Activated CD4-positive, CD25-positive, alpha-beta regulatory T cell (primary cell): ENCODE data around the gene ATG7.
"Not testable (repeated sequence)": the region's sequence is repeated elsewhere in the genome, so short reads cannot be mapped to it uniquely, and the experiment has no call there.

Source experiments
- DNase-seq, 4 experiments: peaks; one replicate each; lab custom pipeline; 2025; lab: John Stamatoyannopoulos, UW

ATG7 gene

GRCh38 chr3:11431319-11431718 is 159.1 kb downstream of the ATG7 start:
- DNase-seq, result no peak

- no peak for DNase-seq
Measured at GRCh38 chr3:11434017-11434526, 161.9 kb downstream of the ATG7 start.

DNA sequence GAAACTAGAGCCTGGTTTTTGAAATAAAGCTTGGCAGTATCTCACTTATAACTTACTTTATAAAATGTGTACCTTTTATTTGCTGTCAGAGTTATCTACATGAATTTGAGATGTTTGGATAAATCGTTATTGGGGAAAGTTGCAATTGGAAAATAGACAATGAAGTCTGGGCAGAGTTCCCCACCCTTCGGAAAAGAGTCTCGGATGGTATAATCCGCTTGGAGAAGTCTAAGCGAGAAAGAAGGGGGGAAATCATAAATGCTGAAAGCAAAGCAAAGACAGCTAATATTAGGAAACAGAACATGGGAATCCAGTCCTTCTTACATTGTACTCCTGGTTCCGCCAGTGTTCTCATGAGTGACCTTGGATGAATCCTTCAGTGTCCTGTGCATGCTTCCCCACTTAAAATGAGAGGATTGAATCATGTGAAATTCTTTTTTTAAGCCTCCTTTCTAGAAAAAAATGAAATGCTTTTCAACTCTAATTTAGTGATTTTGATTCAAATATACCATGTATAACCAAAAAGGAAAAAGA is 162.4 kb downstream of the ATG7 start:
- no peak for DNase-seq

DNA sequence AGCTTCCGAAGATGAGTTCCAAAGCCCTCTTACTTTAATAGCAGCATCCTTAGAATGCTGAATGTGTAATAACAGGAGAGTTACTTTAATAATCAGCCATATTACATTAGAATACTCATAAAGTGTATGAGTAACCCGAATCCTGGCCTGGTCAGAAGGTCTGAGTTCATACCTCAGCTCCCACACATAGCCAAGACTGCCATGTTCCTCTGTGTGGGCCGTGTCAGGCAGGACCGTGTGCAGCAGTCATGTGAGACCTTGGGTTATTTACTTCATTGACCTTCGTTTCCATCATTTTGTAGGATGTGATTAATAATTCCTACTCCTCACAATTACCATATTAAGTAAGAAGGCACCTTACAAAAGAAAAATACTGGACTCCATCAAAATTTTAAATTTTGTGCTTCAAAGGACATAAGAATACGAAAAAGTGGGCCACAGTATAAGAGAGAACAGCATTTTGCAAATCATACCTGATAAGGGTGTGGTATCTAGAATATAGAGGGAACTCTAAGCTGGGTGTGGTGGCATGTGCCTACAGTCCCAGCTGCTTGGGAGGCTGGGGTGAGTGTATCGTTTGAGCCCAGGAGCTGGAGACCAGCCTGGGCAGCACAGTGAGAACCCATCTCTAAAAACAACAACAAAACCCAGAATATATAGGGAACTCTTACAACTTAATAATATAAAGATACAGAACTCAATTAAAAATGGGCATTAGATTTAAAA is 163.4 kb downstream of the ATG7 start:
- no peak for DNase-seq

DNA sequence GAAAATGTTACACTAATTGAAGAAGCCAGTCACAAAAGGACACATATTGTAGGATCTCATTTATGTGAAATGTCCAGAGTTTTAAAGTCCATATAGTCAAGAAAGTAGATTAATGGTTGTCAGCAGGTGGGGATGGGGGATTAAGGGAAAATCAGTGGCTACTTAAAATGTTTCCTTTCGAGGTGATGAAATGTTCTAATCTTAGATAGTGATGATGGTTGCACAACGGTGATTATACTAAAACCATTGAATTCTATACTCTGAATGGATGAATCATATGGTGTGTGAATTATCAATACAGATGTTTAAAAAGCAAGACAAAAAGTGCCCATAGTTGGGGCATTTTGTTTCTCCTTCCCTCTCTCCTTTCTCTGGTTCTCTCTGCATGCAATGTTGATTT is 164.6 kb downstream of the ATG7 start:
- no peak for DNase-seq

DNA sequence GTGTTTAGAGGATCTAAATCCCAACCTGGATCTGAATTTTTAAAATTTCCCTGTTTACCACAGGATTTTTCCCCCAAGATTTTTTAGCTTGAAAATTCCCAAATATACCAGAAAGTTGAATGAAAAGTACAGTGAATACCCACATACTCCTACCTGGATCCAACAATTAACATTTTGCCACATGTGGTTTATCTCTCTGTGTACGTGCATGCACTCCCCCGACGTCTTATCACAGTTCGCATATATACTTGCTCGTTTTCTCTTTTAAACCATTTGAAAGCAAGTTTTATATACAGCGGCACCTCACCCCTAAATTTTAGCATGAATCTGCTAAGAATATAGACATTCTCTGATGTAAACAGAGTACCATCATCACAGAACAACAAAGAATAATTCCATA is 165.3 kb downstream of the ATG7 start:
- no peak for DNase-seq

GRCh38 chr3:11438646-11439045 is 166.4 kb downstream of the ATG7 start:
- no peak for DNase-seq

DNA sequence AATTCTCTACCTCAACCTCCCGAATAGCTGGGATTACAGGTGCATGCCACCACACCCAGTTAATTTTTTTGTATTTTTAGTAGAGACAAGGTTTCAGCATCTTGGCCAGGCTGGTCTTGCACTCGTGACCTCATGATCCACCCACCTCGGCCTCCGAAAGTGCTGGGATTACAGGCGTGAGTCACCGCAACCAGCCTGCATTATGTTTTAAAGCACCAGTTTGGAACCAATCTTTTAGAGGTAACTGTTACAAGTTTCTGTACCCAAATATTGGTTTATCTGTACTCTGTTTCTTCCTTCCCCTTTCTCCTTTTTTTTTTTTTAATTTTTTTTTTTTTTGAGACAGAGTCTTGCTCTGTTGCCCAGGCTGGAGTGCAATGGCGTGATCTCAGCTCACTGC is 169.1 kb downstream of the ATG7 start:
- not testable (repeated sequence) for DNase-seq

DNA sequence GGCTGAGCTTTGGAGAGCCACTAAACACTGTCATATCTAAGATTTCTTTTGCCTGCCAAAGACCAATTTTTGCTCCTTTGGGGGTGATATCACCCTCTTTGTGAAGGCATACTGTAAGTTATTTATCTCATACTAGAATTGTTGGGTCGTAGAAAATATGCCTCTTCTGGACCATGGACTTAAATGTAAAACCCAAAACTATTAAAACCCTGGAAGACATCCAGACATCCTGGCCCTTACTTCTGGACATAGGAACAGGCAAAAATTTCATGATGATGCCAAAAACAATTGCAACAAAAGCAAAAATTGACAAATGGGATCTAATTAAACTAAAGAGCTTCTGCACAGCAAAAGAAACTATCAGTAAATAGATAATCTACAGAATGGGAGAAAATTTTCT is 172.2 kb downstream of the ATG7 start:
- DNase-seq, result no peak

GRCh38 chr3:11445193-11445592 is 173.0 kb downstream of the ATG7 start:
- not testable (repeated sequence) for DNase-seq

- no peak for DNase-seq
Measured at GRCh38 chr3:11445883-11446282, 173.7 kb downstream of the ATG7 start.

DNA sequence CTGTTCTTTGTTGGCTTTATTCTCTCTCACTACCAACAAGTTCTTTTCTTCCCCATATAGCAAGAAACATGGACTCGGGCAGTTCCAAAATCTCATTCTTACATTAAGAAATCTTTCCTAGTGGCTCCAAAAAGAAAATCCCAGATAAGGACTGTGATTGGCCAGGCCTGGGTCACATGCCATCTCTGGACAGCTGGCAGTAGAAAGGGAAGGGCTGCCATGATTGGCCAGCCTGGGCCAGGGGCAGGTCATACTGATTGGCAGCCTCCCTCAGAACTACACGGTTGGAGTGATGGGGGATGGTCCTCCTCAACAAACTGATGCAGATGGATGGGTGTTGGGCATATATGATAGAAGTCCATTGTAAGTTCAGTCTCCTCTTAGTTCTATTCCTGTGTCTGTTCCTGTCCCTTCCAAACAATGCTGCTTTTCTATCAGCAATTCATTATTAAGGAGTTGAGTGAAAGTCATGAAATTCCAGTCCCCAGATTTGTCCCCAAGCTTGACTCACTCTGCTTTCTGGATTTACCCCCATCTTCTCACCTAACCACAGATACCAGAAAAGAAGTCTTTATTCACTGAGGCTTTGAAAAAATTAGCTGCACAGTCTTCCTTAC is 175.5 kb downstream of the ATG7 start:
- no peak for DNase-seq

DNA sequence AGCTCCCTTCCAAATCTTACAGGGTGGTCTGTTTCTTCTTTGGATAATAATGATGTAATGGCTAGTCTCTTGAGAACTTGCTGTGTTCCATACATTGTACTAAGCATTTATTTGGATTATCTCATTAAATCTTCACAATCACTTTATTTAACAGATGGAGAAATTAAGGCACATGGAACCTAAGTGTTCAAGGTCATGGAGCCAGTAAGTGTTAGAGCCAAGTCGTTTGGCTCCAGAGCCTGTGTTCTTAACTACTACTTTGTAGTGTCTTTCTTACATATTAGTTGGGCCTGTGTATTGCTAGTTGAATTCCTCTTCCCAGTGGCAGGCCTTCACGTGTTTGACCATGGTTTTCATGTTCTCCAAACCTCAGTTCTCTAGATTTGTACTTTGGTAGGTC is 177.8 kb downstream of the ATG7 start:
- DNase-seq, result no peak

DNA sequence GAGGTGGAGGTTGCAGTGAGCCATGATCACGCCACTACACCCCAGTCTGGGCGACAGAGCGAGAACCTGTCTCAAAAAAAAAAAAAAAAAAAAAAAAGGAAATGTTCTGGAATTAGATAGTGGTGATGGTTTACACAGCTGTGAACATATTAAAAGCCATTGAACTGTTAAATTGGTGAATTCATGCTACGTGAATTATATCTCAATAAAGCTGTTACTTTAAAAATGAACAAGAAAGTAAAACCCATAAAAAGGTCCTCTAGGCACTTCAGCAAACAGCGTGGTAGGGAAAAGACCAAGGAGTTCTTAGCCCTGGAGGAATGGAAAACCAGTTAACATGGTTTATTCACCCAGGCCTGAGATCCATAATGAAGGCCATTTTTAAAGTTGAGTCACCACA is 180.1 kb downstream of the ATG7 start:
- DNase-seq, result no peak

DNA sequence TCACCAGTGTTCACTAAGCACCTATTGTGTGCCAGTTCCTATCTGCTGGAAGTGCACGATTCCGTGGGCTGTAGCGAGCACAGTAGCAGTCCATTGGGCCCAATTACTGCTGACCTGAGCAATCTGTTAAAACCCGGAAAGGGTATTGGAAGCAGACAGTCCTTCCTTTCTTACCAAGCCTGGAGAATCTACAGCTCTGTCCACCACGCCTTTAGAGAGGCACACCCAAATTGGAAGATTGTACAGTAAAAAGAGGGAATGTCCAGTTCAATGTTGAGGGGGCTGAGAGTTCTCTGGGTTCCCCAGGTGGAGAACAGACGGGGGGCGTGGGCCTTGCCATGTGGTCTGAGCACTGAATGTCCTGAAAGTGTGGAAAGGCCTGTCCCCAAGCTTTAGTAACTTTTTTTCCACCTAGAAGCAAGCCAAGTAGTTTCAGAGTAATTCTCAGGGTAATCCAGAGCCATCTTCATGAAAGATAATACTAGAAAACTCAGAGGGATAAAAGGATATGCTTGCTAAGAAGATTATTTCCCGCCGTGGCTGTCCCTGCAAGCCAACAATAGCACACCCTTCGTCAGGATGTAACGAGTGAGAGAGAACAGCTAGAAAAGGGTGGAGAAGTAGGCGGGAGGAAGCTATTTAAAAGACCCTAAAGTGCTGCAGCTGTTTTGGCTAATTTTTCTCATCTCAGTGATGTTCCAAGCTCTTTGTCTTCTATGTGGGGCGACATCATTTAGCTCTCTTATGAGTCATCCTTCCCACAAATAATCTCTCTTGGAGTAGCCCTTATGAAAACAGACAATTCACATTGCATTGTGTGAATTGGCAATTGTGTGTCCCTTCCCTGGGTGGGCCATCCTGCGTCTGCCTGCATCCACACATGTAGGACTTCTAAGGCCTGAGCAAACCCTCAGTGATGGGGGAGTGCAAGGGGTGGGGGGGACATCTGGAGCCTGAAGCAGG is 181.0 kb downstream of the ATG7 start:
- no peak for DNase-seq

DNA sequence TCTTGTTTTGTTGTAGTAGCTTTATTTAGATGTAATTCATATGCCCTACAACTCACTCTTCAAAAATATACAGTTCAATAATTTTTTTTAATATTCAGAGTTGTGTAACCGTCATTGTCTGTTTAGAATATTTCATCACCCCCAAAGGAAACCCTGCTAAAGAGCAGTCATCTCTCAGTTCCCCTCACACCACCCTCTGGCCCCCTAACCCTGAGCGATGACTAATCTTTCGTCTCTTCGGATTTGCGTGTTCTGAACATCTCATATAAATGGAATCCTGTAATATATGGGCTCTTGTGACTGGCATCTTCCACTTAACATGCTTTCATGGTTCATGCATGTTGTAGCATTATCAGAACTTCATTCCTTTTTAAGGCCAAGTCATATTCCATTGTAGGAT is 183.8 kb downstream of the ATG7 start:
- no peak for DNase-seq

- DNase-seq, result no peak
Measured at GRCh38 chr3:11457135-11457534, 184.9 kb downstream of the ATG7 start.

- DNase-seq, result no peak
Measured at GRCh38 chr3:11459186-11459824, 187.1 kb downstream of the ATG7 start.

- no peak for DNase-seq
Measured at GRCh38 chr3:11461226-11461625, 189.0 kb downstream of the ATG7 start.

GRCh38 chr3:11462673-11463072 is 190.5 kb downstream of the ATG7 start:
- not testable (repeated sequence) for DNase-seq

GRCh38 chr3:11463591-11463990 is 191.4 kb downstream of the ATG7 start:
- DNase-seq, result no peak

DNA sequence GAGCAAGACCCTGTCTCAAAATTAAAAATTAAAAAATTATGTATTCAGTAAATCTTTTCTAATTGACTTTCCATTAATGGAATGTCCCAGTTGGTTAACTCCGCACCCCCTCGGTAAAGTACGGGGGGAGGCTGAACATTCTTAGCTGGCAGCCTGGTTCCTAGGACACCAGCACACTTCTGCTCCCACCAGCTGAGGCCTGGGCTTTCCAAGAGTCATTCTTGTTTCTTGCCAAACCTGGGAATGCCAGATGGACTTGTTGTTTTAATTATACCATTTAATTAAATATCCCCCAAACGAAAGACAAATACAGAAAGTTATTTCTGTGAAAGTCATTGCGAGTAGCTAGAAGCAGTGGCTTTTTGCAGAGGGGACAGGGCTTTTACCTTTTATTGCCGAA is 192.2 kb downstream of the ATG7 start:
- no peak for DNase-seq
